Activated CD4-positive, alpha-beta T cell treated with anti-CD3 and anti-CD28 coated beads for 1 hour (primary cell): ENCODE results near the gene SYNPO2.

Experiments
- DNase-seq: peaks from one replicate; pipeline ENCODE4 v3.0.0-alpha.2; 2020

SYNPO2 gene

GRCh38 chr4:118883861-118884260, 4.8 kb upstream of the SYNPO2 start:
- no peak for DNase-seq

DNA sequence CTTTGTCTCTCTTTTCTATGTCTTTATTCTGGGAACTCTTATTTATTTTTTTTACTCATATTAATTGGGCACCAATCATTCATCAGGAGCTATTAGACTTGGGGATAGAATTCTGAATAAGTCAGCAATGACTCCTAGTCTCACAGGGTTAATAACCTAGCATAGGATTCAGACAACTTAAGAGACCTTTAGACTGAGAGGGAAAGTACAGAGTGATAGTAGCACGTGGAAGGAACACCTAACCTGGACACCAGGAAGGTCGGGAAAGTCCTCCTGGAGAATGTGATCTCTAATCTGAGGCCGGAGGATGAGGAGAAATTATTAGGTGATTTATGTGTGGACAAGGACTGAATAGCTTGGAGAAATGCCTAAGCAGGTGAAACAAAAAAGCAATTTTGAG, 3.9 kb upstream of the SYNPO2 start:
- no peak for DNase-seq

- DNase-seq, result no peak
Observed at GRCh38 chr4:118889312-118889691, 648 bp downstream of the SYNPO2 start.

GRCh38 chr4:118894034-118894433, 5.4 kb downstream of the SYNPO2 start:
- DNase-seq, result no peak

- no peak for DNase-seq
Observed at GRCh38 chr4:118898221-118898620, 9.6 kb downstream of the SYNPO2 start.

DNA sequence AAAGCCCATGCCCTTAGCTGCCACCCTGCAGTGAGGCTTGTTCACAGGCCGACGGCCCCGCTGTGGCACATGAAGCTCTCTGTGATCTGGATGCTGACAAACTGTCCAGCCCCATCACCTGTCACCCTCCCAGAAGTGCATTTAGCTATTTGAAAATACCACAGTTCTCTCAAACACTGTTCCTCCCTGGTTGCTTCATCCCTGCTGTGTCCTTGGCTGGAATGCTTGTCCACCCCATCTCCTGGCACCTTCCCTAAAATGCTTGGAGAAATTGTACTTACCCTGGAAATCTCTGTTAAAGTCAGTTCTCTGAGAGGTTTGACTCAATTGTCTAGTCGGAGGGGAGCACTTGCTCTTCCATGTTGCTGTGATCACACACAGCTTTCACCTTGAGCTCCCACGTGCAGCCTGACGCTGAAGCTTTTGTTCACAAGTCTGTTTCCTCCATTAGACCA, 10.1 kb downstream of the SYNPO2 start:
- no peak for DNase-seq

DNA sequence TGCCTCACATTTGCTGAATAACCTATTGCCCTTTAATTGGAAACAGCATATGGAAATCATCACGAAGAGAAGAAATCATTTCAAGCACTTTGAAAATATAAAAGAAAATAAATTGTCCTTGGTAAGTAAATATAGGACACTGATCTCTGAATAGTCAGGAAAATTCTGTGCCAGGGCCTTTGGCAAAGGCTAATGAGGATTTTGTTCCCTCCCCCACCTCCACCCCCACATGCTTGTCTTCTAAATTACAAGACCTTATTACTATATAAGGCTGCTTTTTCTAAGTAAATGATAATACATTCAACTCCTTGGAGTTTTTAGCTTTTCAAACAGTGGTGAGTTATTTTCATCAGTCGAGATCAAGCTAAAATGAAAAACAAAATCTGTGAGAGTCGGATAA, 15.8 kb downstream of the SYNPO2 start:
- DNase-seq, result no peak

- DNase-seq, result no peak
Observed at GRCh38 chr4:118904935-118905334, 16.3 kb downstream of the SYNPO2 start.

DNA sequence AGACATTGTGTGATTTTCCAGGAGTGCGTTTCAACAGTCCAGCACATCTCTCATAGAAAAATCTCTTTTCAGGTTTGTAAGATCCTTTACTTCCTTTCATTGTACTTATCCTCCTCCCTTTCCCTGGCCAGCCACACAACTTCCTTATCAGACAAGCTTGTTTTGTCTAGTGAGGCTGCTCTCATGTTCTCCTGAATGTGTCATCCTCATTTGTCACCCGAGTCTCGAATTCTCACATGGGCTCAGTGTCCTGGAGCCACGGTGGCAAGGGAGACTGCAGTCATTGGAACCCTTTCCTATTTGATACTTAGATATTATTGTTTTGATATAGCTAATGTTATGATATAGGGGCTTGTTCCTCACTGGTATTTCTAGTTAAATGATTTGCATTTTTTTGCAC, 16.9 kb downstream of the SYNPO2 start:
- no peak for DNase-seq

GRCh38 chr4:118909173-118909956, 20.7 kb downstream of the SYNPO2 start:
- no peak for DNase-seq

- DNase-seq, result no peak
Observed at GRCh38 chr4:118910221-118910620, 21.6 kb downstream of the SYNPO2 start.

GRCh38 chr4:118911238-118911703, 22.6 kb downstream of the SYNPO2 start:
- DNase-seq, result no peak

DNA sequence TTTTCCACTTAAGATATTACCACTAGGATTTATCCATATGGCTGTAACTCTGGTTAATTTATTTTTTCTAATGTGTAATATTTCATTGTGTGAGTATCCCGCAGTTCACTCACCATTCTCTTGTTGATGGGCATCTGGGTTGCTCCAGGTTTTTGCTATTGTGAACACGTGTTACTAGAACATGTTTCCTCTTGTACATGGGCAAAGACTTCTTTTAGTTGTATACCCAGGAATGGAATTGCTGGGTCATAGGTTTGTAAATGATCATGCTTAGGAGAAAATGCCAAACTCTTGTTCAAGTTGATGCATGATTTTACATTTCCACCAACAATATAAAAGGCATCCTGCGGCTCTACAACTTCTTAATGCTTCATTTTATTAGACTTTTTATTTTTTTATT, 26.8 kb downstream of the SYNPO2 start:
- no peak for DNase-seq

- DNase-seq, result no peak
Observed at GRCh38 chr4:118916691-118917289, 28.1 kb downstream of the SYNPO2 start.

GRCh38 chr4:118917582-118917981, 28.9 kb downstream of the SYNPO2 start:
- no peak for DNase-seq

DNA sequence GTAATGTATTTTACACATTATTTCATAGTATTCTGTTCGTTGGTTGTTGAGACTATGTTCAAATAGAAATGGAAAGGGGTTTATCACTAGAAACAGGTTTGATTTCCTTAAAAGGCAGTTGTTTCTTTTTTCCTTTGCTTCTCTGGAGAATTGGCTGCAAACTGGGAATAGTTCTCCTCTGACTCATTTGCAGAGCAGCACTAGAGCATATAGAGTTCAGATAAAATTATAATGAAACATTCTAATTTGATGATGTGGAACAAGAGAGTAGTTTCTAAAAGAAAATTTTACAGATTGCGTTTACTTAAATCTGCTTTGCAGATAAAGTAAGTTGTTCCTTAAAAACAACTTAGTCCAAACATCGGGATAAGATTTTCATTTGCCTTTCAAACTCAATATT, 29.7 kb downstream of the SYNPO2 start:
- no peak for DNase-seq

GRCh38 chr4:118920247-118920646, 31.6 kb downstream of the SYNPO2 start:
- no peak for DNase-seq

- no peak for DNase-seq
Observed at GRCh38 chr4:118921786-118922185, 33.1 kb downstream of the SYNPO2 start.

- DNase-seq, result no peak
Observed at GRCh38 chr4:118923891-118924290, 35.2 kb downstream of the SYNPO2 start.

DNA sequence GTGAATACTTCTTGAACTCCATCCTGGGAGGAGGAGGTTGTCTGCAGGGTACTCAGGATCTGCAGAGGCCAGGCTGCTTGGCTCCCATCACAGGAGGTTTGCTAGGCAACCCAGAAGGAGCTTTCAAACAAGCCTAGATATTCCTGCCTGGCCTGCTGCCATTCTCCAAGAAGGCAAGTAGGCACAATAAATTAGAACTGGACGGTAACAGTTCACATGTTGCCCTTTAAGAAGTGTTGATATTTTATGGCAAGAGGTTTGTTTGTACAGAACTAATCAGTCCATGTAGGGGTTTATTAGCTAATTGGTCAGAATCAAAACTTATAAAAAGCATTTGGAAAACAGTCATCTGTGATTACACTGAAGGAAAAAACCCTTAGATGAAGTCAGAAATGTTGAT, 39.3 kb downstream of the SYNPO2 start:
- DNase-seq, result no peak

- no peak for DNase-seq
Observed at GRCh38 chr4:118930255-118930654, 41.6 kb downstream of the SYNPO2 start.

DNA sequence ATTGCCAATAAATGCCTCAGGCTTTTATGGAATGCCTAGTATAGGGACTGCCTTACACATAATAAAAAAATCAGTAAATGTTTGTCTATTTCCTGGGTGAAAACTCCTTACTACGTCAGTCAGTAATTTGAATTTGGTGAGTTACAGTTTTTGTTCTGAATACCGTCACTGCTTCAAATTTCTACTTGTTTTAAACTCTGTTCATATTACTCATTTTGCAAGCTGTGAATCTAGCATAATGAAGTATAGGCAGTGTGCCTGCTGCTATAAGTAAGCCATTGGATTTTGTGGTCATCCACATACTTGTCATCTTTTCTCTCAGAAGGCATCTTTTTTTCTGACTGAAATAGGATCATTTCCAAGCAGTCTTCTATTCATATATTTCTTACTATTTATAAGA, 43.1 kb downstream of the SYNPO2 start:
- no peak for DNase-seq

DNA sequence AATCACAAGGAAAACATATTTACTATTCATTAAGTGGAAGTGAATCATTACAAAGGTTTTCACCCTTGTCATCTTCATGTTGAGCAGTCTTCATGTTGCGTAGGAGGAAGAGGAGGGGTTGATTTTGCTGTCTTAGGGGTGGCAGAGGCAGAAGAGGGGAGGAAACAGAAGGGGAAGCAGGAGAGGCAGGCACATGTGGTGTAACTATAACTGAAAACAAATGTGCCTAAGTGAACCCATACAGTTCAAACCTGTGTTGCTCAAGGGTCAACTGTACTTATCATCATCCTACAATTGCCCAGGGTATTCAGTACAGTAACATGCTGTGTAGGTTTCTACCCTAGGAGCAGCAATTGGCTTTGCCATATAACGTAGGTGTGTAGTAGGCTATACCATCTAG, 47.2 kb downstream of the SYNPO2 start:
- DNase-seq, result no peak

- no peak for DNase-seq
Observed at GRCh38 chr4:118936406-118936805, 47.8 kb downstream of the SYNPO2 start.
